GM19455 (cell line): ENCODE data around the gene DENND4B.
A peak's percentile ranks its signal among the peaks of the same experiment; 100 is the strongest.

ENCODE experiments used
- ATAC-seq: cut with Tn5 transposase; IDR thresholded peaks from one replicate; pipeline ENCODE4 v1.9.1; 2021; ENCODE audit not compliant: unreplicated experiment

Gene DENND4B

GRCh38 chr1:153951183-153951582 is 4.7 kb upstream of the DENND4B start:
- ATAC-seq = no peak

- peak; percentile 67 for ATAC-seq
Measured at GRCh38 chr1:153945795-153946621, 510 bp downstream of the DENND4B start.

- ATAC-seq = no peak
Measured at GRCh38 chr1:153945131-153945794, 1.3 kb downstream of the DENND4B start.

GRCh38 chr1:153944827-153945117 is 1.7 kb downstream of the DENND4B start:
- ATAC-seq = no peak

GRCh38 chr1:153944005-153944826 is 2.3 kb downstream of the DENND4B start:
- ATAC-seq = no peak

GRCh38 chr1:153942766-153943549 is 3.6 kb downstream of the DENND4B start:
- ATAC-seq = no peak

- no peak for ATAC-seq
Measured at GRCh38 chr1:153941826-153942725, 4.4 kb downstream of the DENND4B start.

- no peak for ATAC-seq
Measured at GRCh38 chr1:153940756-153941155, 5.8 kb downstream of the DENND4B start.

- no peak for ATAC-seq
Measured at GRCh38 chr1:153939476-153939875, 7.0 kb downstream of the DENND4B start.

- no peak for ATAC-seq
Measured at GRCh38 chr1:153938996-153939395, 7.5 kb downstream of the DENND4B start.

GRCh38 chr1:153937331-153937730 is 9.2 kb downstream of the DENND4B start:
- ATAC-seq = no peak

- no peak for ATAC-seq
Measured at GRCh38 chr1:153936011-153936802, 10.3 kb downstream of the DENND4B start.

GRCh38 chr1:153934746-153935145 is 11.8 kb downstream of the DENND4B start:
- no peak for ATAC-seq

- no peak for ATAC-seq
Measured at GRCh38 chr1:153933955-153934354, 12.6 kb downstream of the DENND4B start.

GRCh38 chr1:153933430-153933829 is 13.1 kb downstream of the DENND4B start:
- no peak for ATAC-seq

GRCh38 chr1:153932156-153933131 is 14.1 kb downstream of the DENND4B start:
- ATAC-seq = no peak

GRCh38 chr1:153929981-153930948 is 16.3 kb downstream of the DENND4B start:
- ATAC-seq = no peak
